ENCODE measurements around the gene WASHC2C.
"Not testable (repeated sequence)": the region's sequence is repeated elsewhere in the genome, so short reads cannot be mapped to it uniquely, and the experiment has no call there.

The WASHC2C gene

DNA sequence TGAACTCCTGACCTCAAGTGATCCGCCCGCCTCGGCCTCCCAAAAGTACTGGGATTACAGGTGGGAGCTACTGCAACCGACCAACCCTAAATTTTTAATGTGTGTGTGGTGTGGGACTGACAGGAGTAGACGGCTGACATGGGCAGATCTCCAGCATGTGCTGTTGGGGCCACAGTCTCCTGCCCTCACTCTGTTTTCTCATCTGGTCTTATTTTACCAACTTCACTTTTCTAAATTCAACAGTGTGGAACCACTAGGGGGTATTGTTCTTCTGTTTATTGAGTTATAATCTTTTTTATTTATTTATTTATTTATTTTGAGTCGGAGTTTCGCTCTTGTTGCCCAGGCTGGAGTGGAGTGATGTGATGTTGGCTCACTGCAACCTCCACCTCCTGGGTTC is 14.9 kb downstream of the WASHC2C start:
- not testable (repeated sequence) for H3K4me2 ChIP-seq (ENCODE audit: low read length); H3K4me1 ChIP-seq (ENCODE audit: control insufficient read depth, insufficient read depth, low read length); H3K9me3 ChIP-seq (replicated peaks; ENCODE audit: low read length); H3K4me3 ChIP-seq (ENCODE audit: low read length); H3K27me3 ChIP-seq (ENCODE audit: control insufficient read depth, insufficient read depth, low read length); H3K9ac ChIP-seq (ENCODE audit: low read depth, low read length); H3K36me3 ChIP-seq (ENCODE audit: insufficient read depth, low read length)

DNA sequence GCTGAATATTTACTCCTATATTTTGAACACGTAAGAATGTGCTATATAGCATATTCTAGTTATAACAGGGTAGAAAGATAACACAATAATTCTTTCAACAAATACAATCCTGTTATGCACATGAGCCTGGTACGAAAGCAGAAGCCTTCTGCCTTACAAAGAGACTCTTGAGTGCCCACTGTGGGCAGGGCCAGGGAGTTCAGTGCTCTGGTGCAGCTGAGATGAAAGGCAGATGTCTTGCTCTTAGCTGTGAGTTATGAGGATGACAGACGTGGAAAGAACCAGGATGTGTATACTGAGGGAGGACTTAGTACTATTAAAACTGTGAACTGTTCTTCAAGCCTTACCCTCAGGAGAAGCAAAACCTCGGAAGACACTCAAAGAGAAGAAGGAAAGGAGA is 24.1 kb downstream of the WASHC2C start:
- H3K9ac ChIP-seq (ENCODE audit: low read depth, low read length); H3K36me3 ChIP-seq (ENCODE audit: insufficient read depth, low read length); H3K4me3 ChIP-seq (ENCODE audit: low read length); H3K4me2 ChIP-seq (ENCODE audit: low read length); H3K27me3 ChIP-seq (ENCODE audit: control insufficient read depth, insufficient read depth, low read length); H3K4me1 ChIP-seq (ENCODE audit: control insufficient read depth, insufficient read depth, low read length); H3K9me3 ChIP-seq (replicated peaks; ENCODE audit: low read length): not testable (repeated sequence)

DNA sequence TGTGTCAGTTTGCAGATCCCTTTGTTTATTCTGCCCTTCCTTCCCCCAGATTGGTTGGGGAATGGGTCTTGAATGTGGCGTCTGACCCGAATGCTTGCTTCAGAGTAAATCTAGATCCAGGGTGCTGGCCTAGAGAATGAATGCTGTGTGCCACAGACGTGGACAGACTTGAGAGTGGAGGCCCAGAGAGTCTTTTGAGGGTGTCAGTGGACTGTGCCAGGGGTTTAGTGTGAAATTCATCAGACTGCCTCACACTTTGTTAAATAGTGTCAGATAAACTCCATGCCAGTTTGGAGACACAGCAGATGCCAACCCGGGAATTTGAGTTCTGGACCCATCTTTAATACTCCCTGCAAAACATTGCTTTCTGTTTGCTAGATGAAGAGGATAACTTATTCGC is 25.1 kb downstream of the WASHC2C start:
- H3K4me1 ChIP-seq (ENCODE audit: control insufficient read depth, insufficient read depth, low read length); H3K36me3 ChIP-seq (ENCODE audit: insufficient read depth, low read length); H3K27me3 ChIP-seq (ENCODE audit: control insufficient read depth, insufficient read depth, low read length); H3K9me3 ChIP-seq (replicated peaks; ENCODE audit: low read length); H3K9ac ChIP-seq (ENCODE audit: low read depth, low read length); H3K4me2 ChIP-seq (ENCODE audit: low read length); H3K4me3 ChIP-seq (ENCODE audit: low read length): not testable (repeated sequence)

DNA sequence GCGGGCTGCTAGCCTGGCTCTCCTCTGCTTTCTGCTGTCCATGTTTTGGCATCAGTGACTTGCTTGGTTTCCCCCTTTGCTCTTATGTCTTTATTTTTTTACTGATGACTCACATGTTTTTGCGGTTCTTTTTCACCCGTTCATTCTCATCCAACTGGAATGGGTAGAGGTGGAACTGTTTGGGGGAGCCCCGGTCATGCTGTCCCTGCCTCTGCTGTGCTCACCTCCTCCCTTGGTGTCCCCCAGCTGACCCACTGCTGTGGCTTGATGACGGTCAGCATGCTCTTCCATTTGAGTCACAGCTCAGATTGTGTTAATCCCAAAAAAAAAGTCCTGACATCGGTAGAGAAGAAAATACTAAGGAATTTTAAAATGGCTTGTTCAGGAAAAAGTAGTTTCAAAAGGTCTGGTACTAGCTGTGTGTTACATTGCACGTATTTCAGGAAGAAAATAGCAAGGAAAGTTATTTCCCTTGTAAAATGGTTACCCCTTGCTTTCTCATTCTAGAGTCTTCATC is 27.0 kb downstream of the WASHC2C start:
- not testable (repeated sequence) for H3K36me3 ChIP-seq (ENCODE audit: insufficient read depth, low read length); H3K9ac ChIP-seq (ENCODE audit: low read depth, low read length); H3K9me3 ChIP-seq (replicated peaks; ENCODE audit: low read length); H3K4me1 ChIP-seq (ENCODE audit: control insufficient read depth, insufficient read depth, low read length); H3K4me2 ChIP-seq (ENCODE audit: low read length); H3K4me3 ChIP-seq (ENCODE audit: low read length); H3K27me3 ChIP-seq (ENCODE audit: control insufficient read depth, insufficient read depth, low read length)

DNA sequence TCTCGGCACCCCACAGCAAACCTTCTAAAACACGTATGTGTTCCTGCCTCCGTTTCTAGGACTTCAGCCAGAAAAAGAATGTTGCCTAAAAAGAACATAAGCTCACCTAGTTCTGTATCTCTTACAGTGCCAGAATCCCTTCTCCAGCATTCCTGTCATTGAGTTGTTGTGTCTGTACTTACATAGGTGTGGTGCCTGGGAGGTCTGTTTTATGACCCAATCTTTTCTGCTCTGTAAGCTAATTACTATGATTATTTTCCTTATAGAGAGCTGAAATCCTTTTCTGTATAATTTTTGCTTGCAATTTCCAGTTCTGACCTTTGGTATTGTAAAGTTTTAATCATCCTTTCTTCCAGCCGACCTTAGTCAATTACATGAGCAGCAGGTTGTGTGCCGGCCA is 28.0 kb downstream of the WASHC2C start:
- H3K9me3 ChIP-seq (replicated peaks; ENCODE audit: low read length); H3K9ac ChIP-seq (ENCODE audit: low read depth, low read length); H3K4me1 ChIP-seq (ENCODE audit: control insufficient read depth, insufficient read depth, low read length); H3K4me3 ChIP-seq (ENCODE audit: low read length); H3K27me3 ChIP-seq (ENCODE audit: control insufficient read depth, insufficient read depth, low read length); H3K36me3 ChIP-seq (ENCODE audit: insufficient read depth, low read length); H3K4me2 ChIP-seq (ENCODE audit: low read length): not testable (repeated sequence)

DNA sequence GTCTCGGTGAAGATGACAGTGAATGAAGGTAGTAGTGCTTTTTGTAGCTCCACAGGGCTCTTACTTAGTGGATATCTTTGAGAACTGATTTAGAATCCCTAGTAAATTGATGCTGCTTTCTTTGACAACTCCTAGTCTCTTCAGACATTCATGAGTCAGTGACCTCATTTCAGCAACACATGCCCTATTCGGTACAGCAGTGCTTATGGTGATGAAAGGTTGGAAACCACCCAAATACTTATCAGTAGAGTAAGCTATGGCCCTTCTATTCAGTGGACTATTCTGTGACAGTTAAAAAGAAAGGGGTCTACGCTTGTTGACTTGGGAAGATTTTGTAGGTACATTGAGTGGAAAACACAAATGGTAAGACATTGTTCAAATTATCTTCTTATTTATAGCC is 29.0 kb downstream of the WASHC2C start:
- not testable (repeated sequence) for H3K36me3 ChIP-seq (ENCODE audit: insufficient read depth, low read length); H3K4me2 ChIP-seq (ENCODE audit: low read length); H3K9me3 ChIP-seq (replicated peaks; ENCODE audit: low read length); H3K4me3 ChIP-seq (ENCODE audit: low read length); H3K27me3 ChIP-seq (ENCODE audit: control insufficient read depth, insufficient read depth, low read length); H3K9ac ChIP-seq (ENCODE audit: low read depth, low read length); H3K4me1 ChIP-seq (ENCODE audit: control insufficient read depth, insufficient read depth, low read length)

DNA sequence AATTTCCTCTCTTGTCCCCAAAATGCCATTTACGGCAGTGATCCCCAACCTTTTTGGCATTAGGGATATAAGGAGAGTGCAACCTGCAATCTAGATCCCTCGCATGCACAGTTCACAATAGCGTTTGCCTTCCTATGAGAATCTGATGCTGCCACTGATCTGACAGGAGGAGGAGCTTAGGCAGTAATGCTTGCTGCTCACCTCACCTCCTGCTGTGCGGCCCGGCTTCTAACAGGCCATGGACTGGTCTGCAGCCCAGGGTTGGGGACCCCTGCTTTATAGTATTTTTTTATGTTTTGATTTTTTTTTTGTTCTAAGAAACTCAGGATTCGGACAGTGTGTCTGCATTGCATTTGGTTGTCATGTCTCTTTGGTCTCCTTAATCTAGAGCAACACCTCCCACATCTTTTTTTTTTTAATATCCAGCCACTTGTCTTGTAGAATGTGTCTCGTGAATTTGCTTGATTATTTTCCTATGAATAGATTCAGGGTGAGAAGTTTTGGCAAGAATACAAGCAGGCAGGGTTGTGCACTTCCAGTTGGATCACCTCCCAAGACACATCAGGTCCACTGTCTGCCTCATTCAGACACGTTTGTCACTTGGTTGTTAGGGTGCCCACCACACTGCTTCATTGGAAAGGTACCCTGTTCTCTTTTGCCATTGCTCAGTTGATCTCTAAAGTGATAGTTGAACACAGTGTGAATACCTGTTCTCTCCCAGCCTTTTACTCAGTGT is 30.8 kb downstream of the WASHC2C start:
- H3K9me3 ChIP-seq (replicated peaks; ENCODE audit: low read length); H3K36me3 ChIP-seq (ENCODE audit: insufficient read depth, low read length); H3K9ac ChIP-seq (ENCODE audit: low read depth, low read length); H3K4me3 ChIP-seq (ENCODE audit: low read length); H3K4me1 ChIP-seq (ENCODE audit: control insufficient read depth, insufficient read depth, low read length); H3K27me3 ChIP-seq (ENCODE audit: control insufficient read depth, insufficient read depth, low read length); H3K4me2 ChIP-seq (ENCODE audit: low read length): not testable (repeated sequence)

DNA sequence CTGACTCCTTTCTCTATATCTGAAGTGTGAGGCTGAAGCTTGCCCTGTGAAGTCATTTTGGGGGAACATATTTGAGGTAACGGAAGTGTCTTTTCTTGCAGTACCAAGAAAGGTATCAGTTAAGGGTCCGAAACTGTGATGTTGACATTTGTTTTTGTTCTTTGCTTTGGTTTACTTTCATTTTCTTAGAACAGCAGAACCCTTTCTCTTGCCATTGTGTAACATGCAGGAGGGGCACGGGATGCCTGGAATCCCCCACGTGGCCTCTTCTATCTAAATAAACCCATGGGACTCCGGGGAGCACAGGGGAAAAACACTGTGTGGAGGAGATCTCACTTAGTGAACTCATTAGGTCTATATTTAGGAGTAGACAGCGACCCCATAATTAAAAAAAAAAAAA is 34.6 kb downstream of the WASHC2C start:
- not testable (repeated sequence) for H3K36me3 ChIP-seq (ENCODE audit: insufficient read depth, low read length); H3K27me3 ChIP-seq (ENCODE audit: control insufficient read depth, insufficient read depth, low read length); H3K4me3 ChIP-seq (ENCODE audit: low read length); H3K9me3 ChIP-seq (replicated peaks; ENCODE audit: low read length); H3K4me2 ChIP-seq (ENCODE audit: low read length); H3K9ac ChIP-seq (ENCODE audit: low read depth, low read length); H3K4me1 ChIP-seq (ENCODE audit: control insufficient read depth, insufficient read depth, low read length)

DNA sequence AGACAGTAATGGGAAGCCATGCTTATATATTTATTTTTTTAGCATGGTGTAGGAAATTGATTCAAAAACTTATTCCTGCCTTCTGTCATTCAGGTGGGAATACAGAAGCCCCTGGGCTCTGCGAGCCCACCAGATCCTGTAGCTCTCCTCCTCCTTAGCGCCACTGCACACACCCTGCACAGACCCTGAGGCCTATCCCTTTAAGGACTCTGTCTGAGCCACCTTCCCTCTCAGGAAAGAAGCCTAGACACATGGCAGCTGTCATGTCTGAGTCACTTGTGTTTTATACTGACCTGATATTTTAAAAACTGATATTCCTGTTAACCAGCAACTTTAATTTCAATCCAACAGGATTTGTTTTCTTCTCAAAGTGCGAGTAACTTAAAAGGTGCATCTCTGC is 36.0 kb downstream of the WASHC2C start:
- H3K4me1 ChIP-seq (ENCODE audit: control insufficient read depth, insufficient read depth, low read length); H3K4me2 ChIP-seq (ENCODE audit: low read length); H3K4me3 ChIP-seq (ENCODE audit: low read length); H3K27me3 ChIP-seq (ENCODE audit: control insufficient read depth, insufficient read depth, low read length); H3K9me3 ChIP-seq (replicated peaks; ENCODE audit: low read length); H3K9ac ChIP-seq (ENCODE audit: low read depth, low read length); H3K36me3 ChIP-seq (ENCODE audit: insufficient read depth, low read length): not testable (repeated sequence)

DNA sequence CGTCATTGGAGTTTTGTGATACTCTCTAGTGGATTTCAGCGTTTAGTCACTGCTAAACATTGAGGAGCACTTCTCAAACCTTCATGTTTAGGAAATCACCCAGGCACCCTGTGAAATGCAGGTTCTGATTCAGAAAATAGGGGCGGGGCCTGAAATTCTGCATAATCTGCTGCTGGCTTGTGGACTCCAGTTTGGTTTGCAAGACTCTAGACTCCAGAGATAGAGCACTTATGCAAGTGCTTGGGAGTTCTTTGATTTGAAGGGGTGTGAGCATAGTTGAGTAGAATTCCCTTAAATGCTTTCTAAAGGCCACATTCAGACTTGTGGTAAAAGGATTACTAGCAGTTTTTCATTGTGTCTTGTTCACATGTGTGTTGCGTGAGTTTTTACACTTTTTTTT is 41.3 kb downstream of the WASHC2C start:
- not testable (repeated sequence) for H3K4me2 ChIP-seq (ENCODE audit: low read length); H3K9ac ChIP-seq (ENCODE audit: low read depth, low read length); H3K4me1 ChIP-seq (ENCODE audit: control insufficient read depth, insufficient read depth, low read length)

DNA sequence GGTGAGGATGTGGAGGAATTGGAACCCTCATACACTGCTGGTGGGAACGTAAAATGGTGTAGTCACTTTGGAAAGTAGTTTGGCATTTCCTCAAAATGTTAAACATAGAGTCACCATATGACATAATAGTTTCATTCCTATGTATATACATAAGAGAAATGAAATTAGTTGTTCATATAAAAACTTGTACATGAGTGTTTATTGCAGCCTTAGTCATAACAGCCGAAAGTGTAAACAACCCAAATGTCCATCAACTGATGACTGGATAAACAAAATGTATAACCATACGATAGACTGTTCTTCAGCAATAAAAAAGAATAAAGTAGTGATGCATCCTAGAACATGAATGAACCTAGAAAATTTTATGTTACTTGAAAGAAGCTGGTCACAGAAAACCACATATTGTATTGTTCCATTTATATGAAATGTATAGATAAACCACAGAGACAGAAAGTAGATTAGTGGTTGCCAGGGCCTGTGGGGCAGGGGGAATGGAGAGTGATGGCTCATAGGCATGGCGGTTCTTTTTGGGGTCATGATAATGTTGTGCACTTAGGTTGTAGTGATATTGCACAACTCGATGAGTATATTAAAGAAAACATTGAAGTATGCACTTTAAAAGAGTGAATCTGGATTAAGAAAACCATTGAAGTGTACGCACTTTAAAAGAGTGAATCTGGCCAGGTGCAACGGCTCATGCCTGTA is 44.8 kb downstream of the WASHC2C start:
- H3K36me3 ChIP-seq (ENCODE audit: insufficient read depth, low read length); H3K4me3 ChIP-seq (ENCODE audit: low read length); H3K4me2 ChIP-seq (ENCODE audit: low read length); H3K4me1 ChIP-seq (ENCODE audit: control insufficient read depth, insufficient read depth, low read length); H3K27me3 ChIP-seq (ENCODE audit: control insufficient read depth, insufficient read depth, low read length); H3K9ac ChIP-seq (ENCODE audit: low read depth, low read length); H3K9me3 ChIP-seq (replicated peaks; ENCODE audit: low read length): not testable (repeated sequence)

More for the DNA sequence above, 41.3 kb downstream of the WASHC2C start:
- H3K36me3 ChIP-seq (ENCODE audit: insufficient read depth, low read length); H3K9me3 ChIP-seq (replicated peaks; ENCODE audit: low read length); H3K4me3 ChIP-seq (ENCODE audit: low read length); H3K27me3 ChIP-seq (ENCODE audit: control insufficient read depth, insufficient read depth, low read length): not testable (repeated sequence)

DNA sequence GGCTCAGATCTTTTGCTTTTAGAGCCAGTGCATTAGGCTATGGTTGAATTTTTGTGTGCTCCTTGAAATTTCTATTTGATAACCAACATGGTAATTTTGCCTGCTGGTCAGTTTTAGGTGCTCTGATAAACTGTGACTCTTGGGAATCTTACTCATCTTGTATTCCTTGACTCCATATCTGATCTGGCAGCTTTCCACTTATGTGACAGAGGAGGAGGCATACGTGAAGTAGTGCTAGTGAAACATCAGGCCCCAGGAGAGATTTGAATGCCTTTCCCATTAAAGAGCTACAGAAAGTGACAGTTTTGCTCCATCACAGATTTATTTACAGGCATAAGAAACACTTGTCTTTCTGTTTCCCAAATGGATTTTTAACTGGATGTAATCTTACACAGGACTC is 59.2 kb downstream of the WASHC2C start:
- not testable (repeated sequence) for H3K4me2 ChIP-seq (ENCODE audit: low read length); H3K9ac ChIP-seq (ENCODE audit: low read depth, low read length); H3K4me3 ChIP-seq (ENCODE audit: low read length); H3K27me3 ChIP-seq (ENCODE audit: control insufficient read depth, insufficient read depth, low read length); H3K9me3 ChIP-seq (replicated peaks; ENCODE audit: low read length); H3K4me1 ChIP-seq (ENCODE audit: control insufficient read depth, insufficient read depth, low read length)
- peaks cover 13% of the 10 kb centered on the region for H3K36me3 ChIP-seq (ENCODE audit: insufficient read depth, low read length)

Data from skeletal muscle satellite cell (primary cell).